ENCODE data around the gene GFPT1.
"Not testable (repeated sequence)": the region's sequence is repeated elsewhere in the genome, so short reads cannot be mapped to it uniquely, and the experiment has no call there.

The GFPT1 gene

GRCh38 chr2:69359371-69359770 lies 27.7 kb downstream of the GFPT1 start:
- in situ Hi-C loops (cut with HindIII; ENCODE audit: low sequenced_read_pairs) = no loop called here

GRCh38 chr2:69358914-69359313 lies 28.1 kb downstream of the GFPT1 start:
- TF ChIP-seq CTCF (IDR thresholded peaks at IDR 0.05; ENCODE audit: low read depth, low read length) = no peak
- in situ Hi-C loops (cut with HindIII; ENCODE audit: low sequenced_read_pairs) = no loop called here
- no peak for DNase-seq (ENCODE audit: low read depth, low spot score)
- no peak overlapping the region for H3K4me3 ChIP-seq (ENCODE audit: low read depth, low read length)

More at GRCh38 chr2:69359371-69359770, 27.7 kb downstream of the GFPT1 start:
- no peak for DNase-seq (ENCODE audit: low read depth, low spot score)
- H3K4me3 ChIP-seq (ENCODE audit: low read depth, low read length) = no peak overlapping the region
- no peak for TF ChIP-seq CTCF (IDR thresholded peaks at IDR 0.05; ENCODE audit: low read depth, low read length)

GRCh38 chr2:69356471-69356870 lies 30.6 kb downstream of the GFPT1 start:
- in situ Hi-C loops (cut with HindIII; ENCODE audit: low sequenced_read_pairs) = no loop called here

GRCh38 chr2:69354976-69355375 lies 32.1 kb downstream of the GFPT1 start:
- H3K4me3 ChIP-seq (ENCODE audit: low read depth, low read length); DNase-seq (ENCODE audit: low read depth, low spot score); in situ Hi-C loops (cut with HindIII; ENCODE audit: low sequenced_read_pairs): not testable (repeated sequence)

More at GRCh38 chr2:69356471-69356870, 30.6 kb downstream of the GFPT1 start:
- no peak for TF ChIP-seq CTCF (IDR thresholded peaks at IDR 0.05; ENCODE audit: low read depth, low read length)
- H3K4me3 ChIP-seq (ENCODE audit: low read depth, low read length) = no peak overlapping the region
- no peak for DNase-seq (ENCODE audit: low read depth, low spot score)

GRCh38 chr2:69353360-69353759 lies 33.7 kb downstream of the GFPT1 start:
- no peak for DNase-seq (ENCODE audit: low read depth, low spot score)
- no peak overlapping the region for H3K4me3 ChIP-seq (ENCODE audit: low read depth, low read length)
- no peak for TF ChIP-seq CTCF (IDR thresholded peaks at IDR 0.05; ENCODE audit: low read depth, low read length)
- in situ Hi-C loops (cut with HindIII; ENCODE audit: low sequenced_read_pairs) = no loop called here

GRCh38 chr2:69348781-69349180 lies 38.2 kb downstream of the GFPT1 start:
- no peak overlapping the region for H3K4me3 ChIP-seq (ENCODE audit: low read depth, low read length)
- DNase-seq (ENCODE audit: low read depth, low spot score) = no peak
- TF ChIP-seq CTCF (IDR thresholded peaks at IDR 0.05; ENCODE audit: low read depth, low read length) = no peak
- in situ Hi-C loops (cut with HindIII; ENCODE audit: low sequenced_read_pairs) = no loop called here

- DNase-seq (ENCODE audit: low read depth, low spot score) = no peak
Observed at GRCh38 chr2:69345434-69345833, 41.6 kb downstream of the GFPT1 start.

More at GRCh38 chr2:69345434-69345833, 41.6 kb downstream of the GFPT1 start:
- TF ChIP-seq CTCF (IDR thresholded peaks at IDR 0.05; ENCODE audit: low read depth, low read length) = no peak
- in situ Hi-C loops (cut with HindIII; ENCODE audit: low sequenced_read_pairs) = no loop called here
- H3K4me3 ChIP-seq (ENCODE audit: low read depth, low read length) = no peak overlapping the region
